Measurements from ENCODE around the gene SUGCT.

The SUGCT gene

DNA sequence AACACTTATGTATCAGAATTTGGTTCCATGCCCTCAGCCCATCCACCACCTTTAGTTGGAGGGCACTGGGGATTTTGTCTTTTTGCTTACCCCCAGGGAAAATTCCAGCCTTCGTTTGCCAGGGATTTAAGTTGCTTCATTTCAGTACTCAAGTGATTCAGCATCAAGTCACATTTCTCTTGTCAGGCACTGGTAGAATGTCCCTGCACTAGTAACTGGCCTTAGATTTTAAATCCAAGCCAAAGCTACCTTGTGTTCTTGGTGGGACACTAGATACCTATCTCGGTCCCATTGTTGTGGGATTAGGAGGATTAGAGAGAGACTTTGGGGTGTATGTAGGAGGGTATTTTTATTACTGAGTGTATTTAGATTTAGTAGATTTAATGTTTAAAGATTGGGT, 613.1 kb downstream of the SUGCT start:
- TF ChIP-seq TAF1 (IDR thresholded peaks at IDR 0.05; ENCODE audit: borderline replicate concordance, insufficient read depth, low read length) (no peak), POLR2AphosphoS5 (IDR thresholded peaks at IDR 0.05; ENCODE audit: low read depth, low read length) (no peak), SIN3A (IDR thresholded peaks at IDR 0.05; ENCODE audit: borderline replicate concordance, insufficient read depth, low read length) (no peak), FOXP2 (optimal IDR thresholded peaks at IDR 0.05; ENCODE audit: borderline replicate concordance, extremely low read depth, extremely low read length, insufficient read depth) (no peak)
- TF ChIP-seq, protein P1, sequence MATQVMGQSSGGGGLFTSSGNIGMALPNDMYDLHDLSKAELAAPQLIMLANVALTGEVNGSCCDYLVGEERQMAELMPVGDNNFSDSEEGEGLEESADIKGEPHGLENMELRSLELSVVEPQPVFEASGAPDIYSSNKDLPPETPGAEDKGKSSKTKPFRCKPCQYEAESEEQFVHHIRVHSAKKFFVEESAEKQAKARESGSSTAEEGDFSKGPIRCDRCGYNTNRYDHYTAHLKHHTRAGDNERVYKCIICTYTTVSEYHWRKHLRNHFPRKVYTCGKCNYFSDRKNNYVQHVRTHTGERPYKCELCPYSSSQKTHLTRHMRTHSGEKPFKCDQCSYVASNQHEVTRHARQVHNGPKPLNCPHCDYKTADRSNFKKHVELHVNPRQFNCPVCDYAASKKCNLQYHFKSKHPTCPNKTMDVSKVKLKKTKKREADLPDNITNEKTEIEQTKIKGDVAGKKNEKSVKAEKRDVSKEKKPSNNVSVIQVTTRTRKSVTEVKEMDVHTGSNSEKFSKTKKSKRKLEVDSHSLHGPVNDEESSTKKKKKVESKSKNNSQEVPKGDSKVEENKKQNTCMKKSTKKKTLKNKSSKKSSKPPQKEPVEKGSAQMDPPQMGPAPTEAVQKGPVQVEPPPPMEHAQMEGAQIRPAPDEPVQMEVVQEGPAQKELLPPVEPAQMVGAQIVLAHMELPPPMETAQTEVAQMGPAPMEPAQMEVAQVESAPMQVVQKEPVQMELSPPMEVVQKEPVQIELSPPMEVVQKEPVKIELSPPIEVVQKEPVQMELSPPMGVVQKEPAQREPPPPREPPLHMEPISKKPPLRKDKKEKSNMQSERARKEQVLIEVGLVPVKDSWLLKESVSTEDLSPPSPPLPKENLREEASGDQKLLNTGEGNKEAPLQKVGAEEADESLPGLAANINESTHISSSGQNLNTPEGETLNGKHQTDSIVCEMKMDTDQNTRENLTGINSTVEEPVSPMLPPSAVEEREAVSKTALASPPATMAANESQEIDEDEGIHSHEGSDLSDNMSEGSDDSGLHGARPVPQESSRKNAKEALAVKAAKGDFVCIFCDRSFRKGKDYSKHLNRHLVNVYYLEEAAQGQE (IDR thresholded peaks at IDR 0.05; ENCODE audit: insufficient read depth in 1 of 2, low read depth in 2 of 2, low read length in 2 of 2) = no peak

DNA sequence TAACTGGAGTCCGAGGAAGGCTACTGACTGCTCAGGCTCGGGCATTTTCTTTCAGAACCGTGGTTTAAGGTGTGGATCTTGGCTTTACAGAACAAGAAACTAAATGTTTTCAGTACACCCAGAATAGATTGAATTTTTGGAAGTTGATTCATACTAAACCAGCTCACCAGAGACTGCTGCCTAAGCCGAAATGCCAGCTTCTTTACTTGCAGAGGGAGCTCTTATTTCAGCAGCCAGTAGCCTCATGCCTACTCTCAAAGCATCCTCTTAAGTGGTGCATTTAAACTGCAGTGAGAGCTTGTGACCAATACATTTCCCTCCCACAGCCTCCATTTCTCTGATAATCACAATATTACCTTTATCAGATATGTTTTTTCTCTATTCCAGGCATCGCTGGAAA, 615.1 kb downstream of the SUGCT start:
- TF ChIP-seq POLR2AphosphoS5 (IDR thresholded peaks at IDR 0.05; ENCODE audit: low read depth, low read length) = no peak
- TF ChIP-seq TAF1 (IDR thresholded peaks at IDR 0.05; ENCODE audit: borderline replicate concordance, insufficient read depth, low read length) = no peak
- TF ChIP-seq, protein P1 (IDR thresholded peaks at IDR 0.05; ENCODE audit: insufficient read depth in 1 of 2, low read depth in 2 of 2, low read length in 2 of 2) = no peak
- TF ChIP-seq SIN3A (IDR thresholded peaks at IDR 0.05; ENCODE audit: borderline replicate concordance, insufficient read depth, low read length) = no peak
- TF ChIP-seq FOXP2 (optimal IDR thresholded peaks at IDR 0.05; ENCODE audit: borderline replicate concordance, extremely low read depth, extremely low read length, insufficient read depth) = no peak

- TF ChIP-seq SIN3A (IDR thresholded peaks at IDR 0.05; ENCODE audit: borderline replicate concordance, insufficient read depth, low read length) = no peak
- TF ChIP-seq TAF1 (IDR thresholded peaks at IDR 0.05; ENCODE audit: borderline replicate concordance, insufficient read depth, low read length) = no peak
- TF ChIP-seq, protein P1 (IDR thresholded peaks at IDR 0.05; ENCODE audit: insufficient read depth in 1 of 2, low read depth in 2 of 2, low read length in 2 of 2) = no peak
- TF ChIP-seq POLR2AphosphoS5 (IDR thresholded peaks at IDR 0.05; ENCODE audit: low read depth, low read length) = no peak
- no peak for TF ChIP-seq FOXP2 (optimal IDR thresholded peaks at IDR 0.05; ENCODE audit: borderline replicate concordance, extremely low read depth, extremely low read length, insufficient read depth)
Observed at GRCh38 chr7:40753455-40753854, 618.6 kb downstream of the SUGCT start.

- TF ChIP-seq SIN3A (IDR thresholded peaks at IDR 0.05; ENCODE audit: borderline replicate concordance, insufficient read depth, low read length) = no peak
- no peak for TF ChIP-seq FOXP2 (optimal IDR thresholded peaks at IDR 0.05; ENCODE audit: borderline replicate concordance, extremely low read depth, extremely low read length, insufficient read depth)
- TF ChIP-seq TAF1 (IDR thresholded peaks at IDR 0.05; ENCODE audit: borderline replicate concordance, insufficient read depth, low read length) = no peak
- TF ChIP-seq, protein P1 (IDR thresholded peaks at IDR 0.05; ENCODE audit: insufficient read depth in 1 of 2, low read depth in 2 of 2, low read length in 2 of 2) = no peak
Observed at GRCh38 chr7:40755438-40755837, 620.6 kb downstream of the SUGCT start.

DNA sequence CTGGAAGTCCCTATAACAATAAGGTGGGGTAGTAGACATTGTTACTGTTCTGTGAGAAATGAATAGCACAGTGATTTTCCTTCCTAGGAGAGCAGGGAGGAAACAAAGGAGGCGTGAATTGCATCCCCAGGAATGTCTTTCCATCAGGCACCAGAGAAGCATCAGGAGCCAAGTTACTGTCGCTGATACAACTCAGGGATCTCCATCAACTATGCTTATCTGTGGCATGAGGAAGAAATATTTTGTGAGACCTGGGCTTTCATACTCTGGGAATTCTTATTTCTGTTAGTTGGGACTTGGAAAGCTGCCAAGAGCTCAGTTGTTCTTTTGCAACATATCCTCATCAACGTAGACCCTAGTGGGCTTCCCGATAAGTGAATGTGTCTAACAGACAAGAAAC, 622.3 kb downstream of the SUGCT start:
- no peak for TF ChIP-seq TAF1 (IDR thresholded peaks at IDR 0.05; ENCODE audit: borderline replicate concordance, insufficient read depth, low read length)
- TF ChIP-seq, protein P1 (IDR thresholded peaks at IDR 0.05; ENCODE audit: insufficient read depth in 1 of 2, low read depth in 2 of 2, low read length in 2 of 2) = no peak
